ENCODE measurements around the gene KRTAP12-3.
"Not testable (repeated sequence)": the region's sequence is repeated elsewhere in the genome, so short reads cannot be mapped to it uniquely, and the experiment has no call there.

Gene KRTAP12-3

DNA sequence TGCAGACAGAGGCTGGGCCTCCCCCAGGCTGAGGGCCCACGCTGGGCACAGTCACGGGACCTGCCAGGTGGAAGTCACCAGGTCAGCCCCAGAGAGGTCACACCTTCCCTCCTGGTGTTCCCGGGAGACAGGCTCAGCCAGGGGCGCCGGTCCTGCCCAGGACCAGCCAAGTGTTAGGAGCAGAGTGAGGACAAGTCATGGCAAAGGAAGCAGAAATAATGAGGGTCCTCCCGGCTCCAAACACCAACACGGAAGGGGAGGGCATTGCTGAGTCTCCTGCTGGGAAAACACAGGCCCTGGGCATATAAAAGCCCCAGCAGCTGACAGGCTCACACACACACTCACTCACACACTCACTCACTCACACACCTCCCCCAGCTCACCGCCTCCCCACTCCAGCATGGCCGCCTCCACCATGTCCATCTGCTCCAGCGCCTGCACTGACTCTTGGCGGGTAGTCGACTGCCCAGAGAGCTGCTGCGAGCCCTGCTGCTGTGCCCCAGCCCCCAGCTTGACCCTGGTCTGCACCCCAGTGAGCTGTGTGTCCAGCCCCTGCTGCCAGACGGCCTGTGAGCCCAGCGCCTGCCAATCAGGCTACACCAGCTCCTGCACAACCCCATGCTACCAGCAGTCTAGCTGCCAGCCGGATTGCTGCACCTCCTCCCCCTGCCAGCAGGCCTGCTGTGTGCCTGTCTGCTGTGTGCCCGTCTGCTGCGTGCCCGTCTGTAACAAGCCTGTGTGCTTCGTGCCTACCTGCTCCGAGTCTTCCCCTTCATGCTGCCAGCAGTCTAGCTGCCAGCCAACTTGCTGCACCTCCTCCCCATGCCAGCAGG, 20.5 kb upstream of the KRTAP12-3 start, which contains the start of gene KRTAP10-10:
Gene KRTAP10-10 (plus strand): TSS at position 339 of the 833 bp plus-strand sequence. CDS start 62 bp downstream, at position 401.
- Histone ChIP-seq H3K4me1 (ENCODE audit: insufficient read depth, low read length) (peaks cover 8% of the 10 kb centered on the region; the same call in 1 of the 2 replicates), H3K9ac (ENCODE audit: low read depth, low read length) (no peak within 1 kb of the TSS), H3K9me3 (ENCODE audit: control insufficient read depth, insufficient read depth, low read length) (peaks cover 10% of the 10 kb centered on the region; the same call in 1 of the 2 replicates), H3K36me3 (ENCODE audit: insufficient read depth, low read length) (no peaks in the 10 kb centered on the region)

DNA sequence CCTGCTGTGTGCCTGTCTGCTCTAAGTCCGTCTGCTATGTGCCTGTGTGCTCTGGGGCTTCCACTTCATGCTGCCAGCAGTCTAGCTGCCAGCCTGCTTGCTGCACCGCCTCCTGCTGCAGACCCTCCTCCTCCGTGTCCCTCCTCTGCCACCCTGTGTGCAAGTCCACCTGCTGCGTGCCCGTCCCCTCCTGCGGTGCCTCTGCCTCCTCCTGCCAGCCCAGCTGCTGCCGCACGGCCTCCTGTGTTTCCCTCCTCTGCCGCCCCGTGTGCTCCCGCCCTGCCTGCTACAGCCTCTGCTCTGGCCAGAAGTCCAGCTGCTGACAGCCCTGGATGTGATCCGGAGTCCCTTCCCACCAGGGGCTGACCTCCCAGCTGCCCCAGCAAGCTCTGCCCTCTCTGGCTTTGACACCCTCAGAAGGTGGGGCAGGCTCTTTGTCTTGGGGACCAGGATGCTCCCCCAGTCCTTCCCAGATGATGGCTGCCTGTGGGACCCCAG, 19.8 kb upstream of the KRTAP12-3 start:
- not testable (repeated sequence) for H3K36me3 ChIP-seq (ENCODE audit: insufficient read depth, low read length); H3K9ac ChIP-seq (ENCODE audit: low read depth, low read length); H3K4me1 ChIP-seq (ENCODE audit: insufficient read depth, low read length)
- peaks cover 10% of the 10 kb centered on the region; the same call in 1 of the 2 replicates for H3K9me3 ChIP-seq (ENCODE audit: control insufficient read depth, insufficient read depth, low read length)

DNA sequence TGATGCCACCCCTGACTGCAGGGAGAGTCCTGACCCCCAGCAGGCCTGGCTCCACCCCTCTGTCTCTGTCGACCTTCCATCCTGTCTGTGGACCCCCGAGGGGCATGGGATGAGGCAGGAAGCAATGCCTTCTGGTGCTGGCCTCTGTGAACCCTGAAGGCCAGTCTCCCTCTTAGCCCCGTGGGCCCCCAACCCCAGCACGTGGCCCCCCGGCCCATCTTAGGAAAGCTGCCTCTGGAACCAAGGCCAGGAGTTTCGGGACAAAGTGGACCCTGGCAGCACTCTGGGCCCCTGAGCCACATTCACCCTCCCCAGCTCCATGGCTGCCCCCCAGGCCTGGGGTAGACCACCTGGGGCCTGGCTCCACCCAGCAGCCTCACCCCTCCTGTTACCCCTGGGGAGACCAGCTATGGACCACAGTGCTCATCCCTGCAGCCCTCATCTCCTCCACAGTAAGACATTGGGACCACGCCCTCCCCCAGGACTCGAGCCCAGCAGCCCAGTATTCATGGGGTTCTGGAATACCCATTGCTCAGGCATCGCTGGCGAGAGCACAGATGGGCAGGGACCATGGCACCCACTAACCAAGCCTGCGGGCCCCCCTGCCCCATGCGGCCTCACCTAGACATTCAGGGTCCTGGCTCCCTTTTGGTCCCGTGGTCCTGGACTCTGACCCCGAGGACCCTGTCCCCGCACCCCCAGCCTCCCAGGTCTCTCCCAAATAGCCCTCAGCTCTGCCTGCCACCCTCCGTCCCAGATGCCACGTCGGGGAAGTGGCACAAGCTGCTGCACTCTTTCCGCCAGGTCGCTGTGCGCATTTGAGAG, 19.0 kb upstream of the KRTAP12-3 start:
- H3K9ac ChIP-seq (ENCODE audit: low read depth, low read length); H3K36me3 ChIP-seq (ENCODE audit: insufficient read depth, low read length); H3K4me1 ChIP-seq (ENCODE audit: insufficient read depth, low read length): not testable (repeated sequence)
- H3K9me3 ChIP-seq (ENCODE audit: control insufficient read depth, insufficient read depth, low read length) = peaks cover 10% of the 10 kb centered on the region; the same call in 1 of the 2 replicates

DNA sequence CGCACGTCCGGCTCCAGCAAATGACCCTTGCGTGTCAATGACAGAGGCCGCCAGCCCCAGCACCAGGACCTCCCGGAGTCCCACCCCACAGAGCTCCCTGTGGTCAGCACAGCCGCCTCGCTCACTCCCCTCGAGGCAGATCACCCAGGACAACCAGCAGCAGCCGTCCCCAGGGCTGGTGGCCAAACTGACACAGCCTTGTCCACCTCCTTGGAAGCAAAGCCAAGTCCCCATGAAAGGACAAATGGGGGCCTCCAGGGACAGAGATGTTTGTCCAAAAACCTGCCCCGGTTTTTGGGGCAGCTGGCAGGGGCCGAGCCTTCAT, 18.4 kb upstream of the KRTAP12-3 start:
- H3K9ac ChIP-seq (ENCODE audit: low read depth, low read length) = no peak overlapping the region
- H3K36me3 ChIP-seq (ENCODE audit: insufficient read depth, low read length) = no peaks in the 10 kb centered on the region
- H3K9me3 ChIP-seq (ENCODE audit: control insufficient read depth, insufficient read depth, low read length) = peaks cover 14% of the 10 kb centered on the region; the same call in 1 of the 2 replicates
- peaks cover 8% of the 10 kb centered on the region; the same call in 1 of the 2 replicates for H3K4me1 ChIP-seq (ENCODE audit: insufficient read depth, low read length)

DNA sequence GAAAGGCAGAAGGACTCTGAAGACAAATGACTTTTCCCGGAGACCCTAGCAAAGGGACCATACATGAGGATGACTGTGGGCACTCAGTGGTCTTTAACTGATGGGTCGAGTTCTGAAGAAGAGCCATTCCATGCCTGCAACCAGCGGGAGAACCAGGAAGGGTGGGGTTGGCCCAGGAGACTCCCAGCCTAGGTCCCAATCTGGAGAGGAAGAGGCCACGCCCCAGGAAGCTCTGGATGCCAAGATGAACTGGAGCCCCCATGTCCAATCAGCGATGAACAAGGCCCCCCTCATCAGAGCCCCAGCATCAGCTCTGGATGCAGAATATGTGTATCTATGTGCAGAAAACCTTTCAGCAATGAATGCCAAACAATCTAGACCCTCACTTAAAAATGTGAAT, 17.0 kb upstream of the KRTAP12-3 start:
- Histone ChIP-seq H3K36me3 (ENCODE audit: insufficient read depth, low read length) (no peaks in the 10 kb centered on the region), H3K4me1 (ENCODE audit: insufficient read depth, low read length) (peaks cover 8% of the 10 kb centered on the region; the same call in 1 of the 2 replicates), H3K9me3 (ENCODE audit: control insufficient read depth, insufficient read depth, low read length) (peaks cover 18% of the 10 kb centered on the region), H3K9ac (ENCODE audit: low read depth, low read length) (no peak overlapping the region)

DNA sequence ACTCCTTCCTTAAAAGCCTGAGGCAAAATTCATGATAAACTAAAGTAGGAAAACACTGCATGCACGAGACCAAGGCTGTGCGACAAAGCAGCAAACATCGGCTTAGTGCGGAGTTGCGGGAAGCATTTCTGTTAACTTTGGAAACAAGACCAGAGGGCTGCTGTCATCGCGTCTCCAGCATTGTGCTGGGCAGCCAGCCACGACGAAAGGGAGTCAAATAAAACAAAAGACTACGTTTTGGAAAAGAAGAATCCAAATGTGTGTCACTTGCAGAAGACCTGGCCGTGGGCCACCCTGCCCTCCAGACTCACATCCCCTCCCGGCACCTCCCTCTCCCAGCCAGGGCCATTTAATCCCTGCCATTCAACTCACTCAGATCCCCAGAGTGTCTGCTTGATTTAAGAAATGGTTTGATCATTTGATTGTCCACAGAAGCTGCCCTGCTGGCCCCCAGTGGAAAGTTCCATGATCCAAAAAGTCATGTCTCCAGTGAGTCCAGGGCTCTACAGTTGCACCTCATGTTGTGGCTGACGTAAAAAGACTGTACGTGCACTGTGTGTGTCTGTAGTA, 13.9 kb upstream of the KRTAP12-3 start:
- H3K9me3 ChIP-seq (ENCODE audit: control insufficient read depth, insufficient read depth, low read length) = peaks cover 18% of the 10 kb centered on the region
- H3K9ac ChIP-seq (ENCODE audit: low read depth, low read length) = no peak overlapping the region
- H3K36me3 ChIP-seq (ENCODE audit: insufficient read depth, low read length) = no peaks in the 10 kb centered on the region
- no peaks in the 10 kb centered on the region for H3K4me1 ChIP-seq (ENCODE audit: insufficient read depth, low read length)

DNA sequence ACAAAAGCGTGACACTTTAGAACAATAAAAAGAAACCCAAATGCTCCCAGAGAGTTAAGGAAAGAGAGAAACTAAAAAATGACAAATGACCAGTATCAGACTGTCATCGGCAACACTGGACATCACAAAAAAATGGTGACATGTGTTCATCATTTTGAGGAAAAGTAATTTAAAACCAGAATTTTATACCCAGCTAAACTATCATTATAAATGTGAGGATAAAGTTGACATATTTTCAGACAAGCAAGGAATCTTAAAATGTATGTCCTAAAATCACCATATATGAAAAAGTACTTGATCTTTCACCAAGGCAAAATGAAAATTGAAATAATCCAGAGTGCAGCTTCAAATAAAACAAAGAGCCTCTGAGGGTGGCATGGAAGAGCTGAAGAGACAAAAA, 12.9 kb upstream of the KRTAP12-3 start:
- Histone ChIP-seq H3K36me3 (ENCODE audit: insufficient read depth, low read length) (no peaks in the 10 kb centered on the region), H3K9ac (ENCODE audit: low read depth, low read length) (no peak overlapping the region), H3K9me3 (ENCODE audit: control insufficient read depth, insufficient read depth, low read length) (peaks cover 18% of the 10 kb centered on the region), H3K4me1 (ENCODE audit: insufficient read depth, low read length) (no peaks in the 10 kb centered on the region)

DNA sequence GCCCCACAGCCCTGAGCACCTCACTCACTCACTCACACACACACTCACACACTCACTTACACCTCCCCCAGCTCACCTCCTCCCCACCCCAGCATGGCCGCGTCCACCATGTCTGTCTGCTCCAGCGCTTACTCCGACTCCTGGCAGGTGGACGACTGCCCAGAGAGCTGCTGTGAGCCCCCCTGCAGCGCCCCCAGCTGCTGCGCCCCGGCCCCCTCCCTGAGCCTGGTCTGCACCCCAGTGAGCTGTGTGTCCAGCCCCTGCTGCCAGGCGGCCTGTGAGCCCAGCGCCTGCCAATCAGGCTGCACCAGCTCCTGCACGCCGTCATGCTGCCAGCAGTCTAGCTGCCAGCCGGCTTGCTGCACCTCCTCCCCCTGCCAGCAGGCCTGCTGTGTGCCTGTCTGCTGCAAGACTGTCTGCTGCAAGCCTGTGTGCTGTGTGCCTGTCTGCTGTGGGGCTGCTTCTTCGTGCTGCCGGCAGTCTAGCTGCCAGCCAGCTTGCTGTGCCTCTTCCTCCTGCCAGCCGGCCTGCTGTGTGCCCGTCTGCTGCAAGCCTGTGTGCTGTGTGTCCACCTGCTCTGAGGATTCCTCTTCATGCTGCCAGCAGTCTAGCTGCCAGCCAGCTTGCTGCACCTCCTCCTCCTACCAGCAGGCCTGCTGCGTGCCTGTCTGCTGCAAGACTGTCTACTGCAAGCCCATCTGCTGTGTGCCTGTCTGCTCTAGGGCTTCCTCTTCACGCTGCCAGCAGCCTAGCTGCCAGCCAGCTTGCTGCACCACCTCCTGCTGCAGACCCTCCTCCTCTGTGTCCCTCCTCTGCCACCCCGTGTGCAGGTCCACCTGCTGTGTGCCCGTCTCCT, 11.1 kb upstream of the KRTAP12-3 start, which contains the start of gene KRTAP10-11:
Gene KRTAP10-11 (plus strand): TSS at position 49 of the 856 bp plus-strand sequence. CDS start 45 bp downstream, at position 94.
- H3K9ac ChIP-seq (ENCODE audit: low read depth, low read length); H3K9me3 ChIP-seq (ENCODE audit: control insufficient read depth, insufficient read depth, low read length); H3K36me3 ChIP-seq (ENCODE audit: insufficient read depth, low read length); H3K4me1 ChIP-seq (ENCODE audit: insufficient read depth, low read length): not testable (repeated sequence)

DNA sequence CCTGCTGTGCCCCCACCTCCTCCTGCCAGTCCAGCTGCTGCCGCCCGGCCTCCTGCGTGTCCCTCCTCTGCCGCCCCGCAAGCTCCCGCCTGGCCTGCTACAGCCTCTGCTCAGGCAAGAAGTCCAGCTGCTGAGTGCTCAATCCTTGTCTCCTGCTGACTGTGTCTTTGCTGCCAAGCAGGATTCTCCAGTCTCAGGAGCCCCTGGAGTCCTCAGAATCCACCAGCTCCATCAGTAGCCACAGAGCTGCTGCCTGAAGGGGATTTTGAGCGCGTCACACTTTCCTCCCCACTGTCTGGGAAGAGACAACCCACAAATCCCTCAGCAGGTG, 10.5 kb upstream of the KRTAP12-3 start:
- Histone ChIP-seq H3K9me3 (ENCODE audit: control insufficient read depth, insufficient read depth, low read length) (peaks cover 8% of the 10 kb centered on the region), H3K4me1 (ENCODE audit: insufficient read depth, low read length) (no peaks in the 10 kb centered on the region), H3K36me3 (ENCODE audit: insufficient read depth, low read length) (no peaks in the 10 kb centered on the region), H3K9ac (ENCODE audit: low read depth, low read length) (no peak overlapping the region)

DNA sequence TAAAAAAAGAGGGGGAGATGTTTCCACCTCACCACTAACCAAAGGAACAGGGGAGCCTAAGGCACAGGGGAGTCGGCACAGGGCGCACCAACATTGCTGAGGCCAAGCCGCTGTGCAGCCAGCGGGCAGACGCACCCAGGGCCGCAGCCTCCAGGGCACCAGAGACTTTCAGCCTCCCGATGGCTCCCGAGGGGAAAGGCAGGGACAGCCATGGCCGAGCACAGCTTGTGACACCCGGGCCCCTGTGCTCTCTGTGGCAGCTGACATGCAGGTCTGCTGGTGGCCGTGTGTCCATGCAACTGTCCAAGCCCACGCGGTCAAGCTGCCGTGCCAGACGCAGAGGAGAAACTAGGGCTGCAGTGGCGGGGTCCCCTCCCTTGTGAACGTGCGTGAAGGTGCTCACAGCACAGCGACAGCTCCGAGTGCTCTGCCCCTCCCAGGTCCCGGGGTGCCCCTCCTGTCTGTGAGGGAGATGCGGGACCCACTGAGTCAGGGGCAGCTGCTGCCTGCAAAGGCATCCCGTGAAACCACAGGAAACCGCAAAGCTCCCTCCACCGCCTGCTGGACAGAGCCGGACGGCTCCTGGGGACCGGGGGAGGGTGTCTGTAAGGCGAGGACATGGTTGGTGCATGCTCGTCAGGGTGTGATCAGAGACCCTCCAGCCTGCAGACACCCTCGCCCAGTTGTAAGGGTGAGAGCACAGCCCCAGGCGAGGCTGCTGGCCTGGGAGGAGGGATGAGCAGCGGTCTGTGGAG, 9.0 kb upstream of the KRTAP12-3 start:
- peaks cover 8% of the 10 kb centered on the region for H3K9me3 ChIP-seq (ENCODE audit: control insufficient read depth, insufficient read depth, low read length)
- H3K9ac ChIP-seq (ENCODE audit: low read depth, low read length) = no peak overlapping the region
- no peaks in the 10 kb centered on the region for H3K36me3 ChIP-seq (ENCODE audit: insufficient read depth, low read length)
- H3K4me1 ChIP-seq (ENCODE audit: insufficient read depth, low read length) = no peaks in the 10 kb centered on the region

DNA sequence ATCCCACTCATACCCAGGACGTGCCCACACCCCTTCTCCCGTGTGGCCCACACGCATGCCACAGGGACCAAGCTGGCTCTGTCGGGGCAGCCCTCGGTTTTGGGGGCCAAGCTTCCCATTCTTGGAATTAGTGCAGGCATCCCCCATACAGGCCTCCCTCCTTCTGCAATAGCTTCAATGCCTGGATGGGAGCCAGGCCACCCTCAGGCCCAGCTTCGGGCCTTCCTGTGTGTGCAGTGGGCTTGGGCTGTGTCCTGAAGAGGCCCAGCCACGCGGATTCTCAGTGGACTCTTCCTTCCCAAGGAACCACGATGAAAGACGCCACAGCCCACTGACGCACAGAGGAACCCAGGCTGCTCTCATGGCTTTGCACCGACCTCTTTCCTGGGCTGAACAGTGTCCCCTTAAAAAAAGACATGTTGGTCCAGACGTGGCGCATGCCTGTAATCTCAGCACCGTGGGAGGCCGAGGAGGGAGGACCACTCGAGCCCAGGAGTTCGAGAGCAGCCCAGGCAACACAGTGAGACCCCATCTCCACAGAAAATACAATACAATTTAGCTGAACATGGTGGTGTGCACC, 8.1 kb upstream of the KRTAP12-3 start:
- H3K9me3 ChIP-seq (ENCODE audit: control insufficient read depth, insufficient read depth, low read length) = peaks cover 4% of the 10 kb centered on the region; the same call in 1 of the 2 replicates
- no peak overlapping the region for H3K9ac ChIP-seq (ENCODE audit: low read depth, low read length)
- no peaks in the 10 kb centered on the region for H3K36me3 ChIP-seq (ENCODE audit: insufficient read depth, low read length)
- no peaks in the 10 kb centered on the region for H3K4me1 ChIP-seq (ENCODE audit: insufficient read depth, low read length)

DNA sequence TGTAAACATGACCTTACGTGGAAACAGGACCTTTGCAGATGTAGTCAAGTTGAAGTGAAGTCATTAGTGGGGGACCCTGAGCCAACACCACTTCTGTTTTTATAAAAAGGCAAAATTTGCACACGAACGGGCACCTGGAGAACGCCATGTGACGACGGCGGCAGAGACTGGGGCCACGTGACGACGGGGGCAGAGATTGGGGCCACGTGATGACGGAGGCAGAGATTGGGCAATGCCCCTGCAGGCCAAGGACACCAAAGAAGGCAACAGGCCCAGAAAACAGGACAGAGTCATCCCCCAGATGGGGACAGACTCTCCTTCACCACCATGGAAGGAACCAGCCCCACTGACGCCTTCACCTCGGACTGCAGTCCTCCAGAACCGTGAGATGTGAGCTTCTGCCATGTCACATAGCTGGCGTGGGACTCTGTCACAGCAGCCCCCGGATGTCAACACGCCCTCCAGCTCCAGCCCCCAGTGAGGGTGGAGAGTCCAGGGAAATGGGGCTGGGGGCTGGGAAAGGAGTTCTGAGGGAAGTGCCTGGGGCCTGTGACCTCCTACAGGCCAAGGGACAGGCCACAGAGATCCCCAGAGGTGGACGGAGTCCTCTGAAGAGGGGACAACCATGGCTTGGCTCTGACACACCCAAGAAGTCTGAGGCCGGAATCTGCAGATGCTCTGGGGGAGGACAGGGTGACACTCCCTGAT, 7.3 kb upstream of the KRTAP12-3 start:
- Histone ChIP-seq H3K9ac (ENCODE audit: low read depth, low read length) (no peak overlapping the region), H3K36me3 (ENCODE audit: insufficient read depth, low read length) (no peaks in the 10 kb centered on the region), H3K9me3 (ENCODE audit: control insufficient read depth, insufficient read depth, low read length) (no peaks in the 10 kb centered on the region), H3K4me1 (ENCODE audit: insufficient read depth, low read length) (no peaks in the 10 kb centered on the region)

All from ES-I3 (cell line).